Osteoblast (primary cell): Measurements from ENCODE around the gene NHERF2. TPM values are rescaled to one million over a fixed set of nuclear protein-coding genes. Genes with fewer than 3 reads are reported as not detected.

Experiments
- DNase-seq: peaks from one replicate; pipeline ENCODE4 v3.0.0; 2011; ENCODE audit warnings: low spot score, mixed read lengths; ENCODE audit not compliant: insufficient read length; ENCODE audit errors: missing footprints
- H2AFZ ChIP-seq: 2 replicates; pipeline ENCODE4 v1.6.0; 2011; ENCODE audit warnings: mild to moderate bottlenecking, low read length
- H3K27ac ChIP-seq: 2 replicates; pipeline ENCODE4 v1.5.1; 2011; ENCODE audit warnings: mild to moderate bottlenecking, low read depth, low read length, moderate library complexity
- H3K27me3 ChIP-seq: 2 replicates; pipeline ENCODE4 v1.6.0; 2012; ENCODE audit warnings: mild to moderate bottlenecking, control low read depth, inconsistent platforms, low read length, moderate library complexity; ENCODE audit not compliant: insufficient read depth
- H3K36me3 ChIP-seq: 2 replicates; pipeline ENCODE4 v1.5.1; 2011; ENCODE audit warnings: mild to moderate bottlenecking, low read length, control low read depth, moderate library complexity; ENCODE audit not compliant: insufficient read depth
- H3K4me1 ChIP-seq: 2 replicates; pipeline ENCODE4 v1.5.1; 2011; ENCODE audit warnings: mild to moderate bottlenecking, low read length, control low read depth, moderate library complexity; ENCODE audit not compliant: insufficient read depth
- H3K4me2 ChIP-seq: 2 replicates; pipeline ENCODE4 v1.6.0; 2011; ENCODE audit warnings: mild to moderate bottlenecking, low read length; ENCODE audit not compliant: insufficient read depth
- H3K4me3 ChIP-seq: fragments of 200-600 bp; sonication (generic); 3 replicates; pipeline ENCODE4 v1.5.1; 2012; ENCODE audit warnings: mild to moderate bottlenecking, low read length, inconsistent platforms; ENCODE audit not compliant: insufficient read depth
- H3K79me2 ChIP-seq: 2 replicates; pipeline ENCODE4 v1.6.0; 2012; ENCODE audit warnings: mild to moderate bottlenecking, low read length, control low read depth, inconsistent platforms; ENCODE audit not compliant: insufficient read depth
- H3K9me3 ChIP-seq: 2 replicates; pipeline ENCODE4 v1.5.1; 2011; ENCODE audit warnings: low read depth, low read length, control low read depth
- H4K20me1 ChIP-seq: 2 replicates; pipeline ENCODE4 v1.6.0; 2012; ENCODE audit warnings: mild to moderate bottlenecking, low read length, control low read depth; ENCODE audit not compliant: insufficient read depth
- total RNA-seq: library from RNA; depleted of rRNA; stranded (reverse); fragments of >200 nt; gene quantifications from 2 replicates; pipeline ENCODE4 v1.2.3, GENCODE V29; 2012
- TF ChIP-seq, protein P1 (sequence below): IDR thresholded peaks from 2 replicates; pipeline ENCODE4 v1.5.1; 2011; ENCODE audit warnings: mild to moderate bottlenecking, low read depth, low read length, moderate library complexity; ENCODE audit errors: extremely low read depth

NHERF2 gene
- total RNA-seq, 1 donor, result 33.7 TPM

DNA sequence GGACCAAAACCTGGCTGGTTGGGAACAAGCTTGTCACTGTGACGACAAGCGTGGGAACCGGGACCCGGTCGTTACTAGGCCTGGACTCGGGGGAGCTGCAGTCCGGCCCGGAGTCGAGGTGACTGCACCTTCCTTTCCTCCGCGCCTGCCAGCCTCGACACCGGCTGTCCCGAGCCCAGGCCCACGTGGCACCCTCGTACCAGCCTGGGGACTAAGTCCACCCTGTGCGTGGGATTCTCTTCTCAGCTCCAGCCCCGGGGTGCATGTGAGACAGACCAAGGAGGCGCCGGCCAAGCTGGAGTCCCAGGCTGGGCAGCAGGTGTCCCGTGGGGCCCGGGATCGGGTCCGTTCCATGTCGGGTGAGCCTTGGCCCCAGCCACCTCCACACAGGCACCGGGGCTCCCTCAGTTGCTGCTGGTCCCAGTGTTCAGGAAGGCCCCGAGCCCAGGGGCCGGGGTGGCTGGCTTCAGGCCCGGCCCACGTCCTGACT is 52.7 kb downstream of the NHERF2 start:
- peaks cover 31% of the 10 kb centered on the region for H3K36me3 ChIP-seq
- no peaks in the 10 kb centered on the region for H3K9me3 ChIP-seq

DNA sequence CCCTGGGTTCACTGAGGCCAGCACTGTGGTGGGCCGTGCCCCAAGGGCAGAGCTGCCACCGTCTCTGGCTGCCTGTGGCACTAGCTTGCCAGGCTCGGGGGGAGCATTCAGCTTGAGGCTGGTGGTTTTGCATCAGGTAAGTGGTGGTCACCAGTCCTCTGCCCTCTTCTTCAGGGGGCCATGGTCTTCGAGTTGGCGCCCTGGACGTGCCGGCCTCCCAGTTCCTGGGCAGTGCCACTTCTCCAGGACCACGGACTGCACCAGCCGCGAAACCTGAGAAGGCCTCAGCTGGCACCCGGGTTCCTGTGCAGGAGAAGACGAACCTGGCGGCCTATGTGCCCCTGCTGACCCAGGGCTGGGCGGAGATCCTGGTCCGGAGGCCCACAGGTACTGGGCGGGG is 53.3 kb downstream of the NHERF2 start:
- no peaks in the 10 kb centered on the region for H3K4me1 ChIP-seq
- no peak overlapping the region for H2AFZ ChIP-seq
- no peak overlapping the region for H3K27ac ChIP-seq
- no peaks in the 10 kb centered on the region for H3K79me2 ChIP-seq
- H3K4me2 ChIP-seq, result no peak overlapping the region
- TF ChIP-seq, protein P1, sequence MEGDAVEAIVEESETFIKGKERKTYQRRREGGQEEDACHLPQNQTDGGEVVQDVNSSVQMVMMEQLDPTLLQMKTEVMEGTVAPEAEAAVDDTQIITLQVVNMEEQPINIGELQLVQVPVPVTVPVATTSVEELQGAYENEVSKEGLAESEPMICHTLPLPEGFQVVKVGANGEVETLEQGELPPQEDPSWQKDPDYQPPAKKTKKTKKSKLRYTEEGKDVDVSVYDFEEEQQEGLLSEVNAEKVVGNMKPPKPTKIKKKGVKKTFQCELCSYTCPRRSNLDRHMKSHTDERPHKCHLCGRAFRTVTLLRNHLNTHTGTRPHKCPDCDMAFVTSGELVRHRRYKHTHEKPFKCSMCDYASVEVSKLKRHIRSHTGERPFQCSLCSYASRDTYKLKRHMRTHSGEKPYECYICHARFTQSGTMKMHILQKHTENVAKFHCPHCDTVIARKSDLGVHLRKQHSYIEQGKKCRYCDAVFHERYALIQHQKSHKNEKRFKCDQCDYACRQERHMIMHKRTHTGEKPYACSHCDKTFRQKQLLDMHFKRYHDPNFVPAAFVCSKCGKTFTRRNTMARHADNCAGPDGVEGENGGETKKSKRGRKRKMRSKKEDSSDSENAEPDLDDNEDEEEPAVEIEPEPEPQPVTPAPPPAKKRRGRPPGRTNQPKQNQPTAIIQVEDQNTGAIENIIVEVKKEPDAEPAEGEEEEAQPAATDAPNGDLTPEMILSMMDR, result no peak
- peaks cover 8% of the 10 kb centered on the region for H4K20me1 ChIP-seq
- peaks cover 31% of the 10 kb centered on the region for H3K36me3 ChIP-seq
- no peak overlapping the region for H3K4me3 ChIP-seq
- no peaks in the 10 kb centered on the region for H3K9me3 ChIP-seq
- DNase-seq, result no peak
- H3K27me3 ChIP-seq, result no peaks in the 10 kb centered on the region

More for the DNA sequence above, 52.7 kb downstream of the NHERF2 start:
- no peak for DNase-seq
- H3K79me2 ChIP-seq, result no peaks in the 10 kb centered on the region
- H4K20me1 ChIP-seq, result peaks cover 8% of the 10 kb centered on the region
- no peak overlapping the region for H3K4me3 ChIP-seq
- no peak overlapping the region for H2AFZ ChIP-seq
- TF ChIP-seq, protein P1, result no peak
- no peaks in the 10 kb centered on the region for H3K4me1 ChIP-seq
- no peak overlapping the region for H3K27ac ChIP-seq
- no peak overlapping the region for H3K4me2 ChIP-seq
- H3K27me3 ChIP-seq, result no peaks in the 10 kb centered on the region

DNA sequence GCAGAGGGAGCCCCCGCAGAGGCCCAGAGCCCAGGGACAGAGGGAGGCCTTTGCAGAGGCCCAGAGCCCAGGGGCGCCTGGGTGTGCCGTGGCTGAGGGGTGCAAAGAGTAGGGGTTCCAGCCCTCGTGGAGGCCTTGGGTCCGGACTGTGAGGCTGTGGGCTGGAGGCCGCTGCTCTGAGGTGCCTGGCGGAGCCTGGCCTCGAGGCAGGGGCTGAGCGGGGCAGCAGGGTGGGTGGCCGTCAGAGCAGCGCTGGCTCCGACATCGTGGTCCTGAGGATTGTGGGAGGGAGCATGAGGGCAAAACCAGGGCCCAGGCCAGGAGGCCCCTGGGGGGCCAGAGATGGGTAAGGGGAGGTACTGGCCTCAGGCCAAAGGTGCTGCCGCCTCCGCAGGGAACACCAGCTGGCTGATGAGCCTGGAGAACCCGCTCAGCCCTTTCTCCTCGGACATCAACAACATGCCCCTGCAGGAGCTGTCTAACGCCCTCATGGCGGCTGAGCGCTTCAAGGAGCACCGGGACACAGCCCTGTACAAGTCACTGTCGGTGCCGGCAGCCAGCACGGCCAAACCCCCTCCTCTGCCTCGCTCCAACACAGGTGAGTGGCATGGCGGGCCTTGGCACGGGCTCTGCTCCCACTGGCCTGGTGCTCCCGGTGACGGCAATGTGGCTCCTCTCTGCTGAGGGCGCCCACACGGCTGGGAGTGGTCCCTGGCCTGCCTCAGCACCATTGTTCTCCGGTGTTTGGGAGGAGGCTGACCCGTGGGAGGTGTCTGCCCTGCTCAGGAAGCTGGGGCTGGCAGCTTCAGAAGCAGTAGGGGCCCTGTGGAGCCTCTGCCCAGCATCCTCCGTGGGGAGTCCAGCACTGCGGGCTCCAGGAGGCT is 54.7 kb downstream of the NHERF2 start:
- TF ChIP-seq, protein P1, result no peak
- Histone ChIP-seq H3K9me3 (no peaks in the 10 kb centered on the region), H3K27me3 (no peaks in the 10 kb centered on the region), H3K4me2 (no peak overlapping the region), H2AFZ (no peak overlapping the region), H3K27ac (no peak overlapping the region), H3K79me2 (no peaks in the 10 kb centered on the region), H4K20me1 (peaks cover 8% of the 10 kb centered on the region), H3K4me1 (no peaks in the 10 kb centered on the region), H3K4me3 (no peak overlapping the region), H3K36me3 (peaks cover 38% of the 10 kb centered on the region)
- DNase-seq, result no peak
